Natural killer cell (primary cell): ENCODE results near the gene SMG5. TPM values are rescaled to one million over a fixed set of nuclear protein-coding genes. Genes with fewer than 3 reads are reported as not detected.

Experiments
- ATAC-seq, 3 donors: fragments of 150-1000 bp in 2 of 3; fragments of 200-7000 bp in 1 of 3; cut with Tn5 transposase; 1 replicate in 1 of 3; 2 replicates in 2 of 3; pipeline ENCODE4 v1.10.0; 2021; ENCODE audit warnings: mild to moderate bottlenecking in 2 of 3, moderate library complexity in 2 of 3
- DNase-seq, 2 donors: peaks; one replicate each; pipeline versions ENCODE4 v3.0.0 to v3.0.0-alpha.2; 2013 to 2021; ENCODE audit warnings: mixed read lengths in 1 of 2
- H3K27ac ChIP-seq: one replicate; pipeline ENCODE4 v1.5.1; 2013; ENCODE audit warnings: mild to moderate bottlenecking, low read length
- H3K27me3 ChIP-seq: one replicate; pipeline ENCODE4 v1.6.1; 2013; ENCODE audit warnings: low read length; ENCODE audit not compliant: control insufficient read depth, insufficient read depth
- H3K36me3 ChIP-seq: one replicate; pipeline ENCODE4 v1.6.1; 2013; ENCODE audit warnings: low read length; ENCODE audit not compliant: control insufficient read depth, insufficient read depth
- H3K4me1 ChIP-seq: one replicate; pipeline ENCODE4 v1.6.1; 2013; ENCODE audit warnings: low read length; ENCODE audit not compliant: control insufficient read depth, insufficient read depth
- H3K4me3 ChIP-seq: one replicate; pipeline ENCODE4 v1.5.1; 2013; ENCODE audit warnings: low read length
- H3K9me3 ChIP-seq: one replicate; pipeline ENCODE4 v1.6.1; 2013; ENCODE audit warnings: low read length; ENCODE audit not compliant: control insufficient read depth, insufficient read depth
- H3K27ac Mint-ChIP-seq, 2 donors: one replicate each; pipeline ENCODE4 v1.8.0; 2022; ENCODE audit warnings: mild to moderate bottlenecking in 2 of 2, mixed read lengths in 2 of 2, moderate library complexity in 1 of 2
- H3K27me3 Mint-ChIP-seq, 2 donors: one replicate each; pipeline ENCODE4 v1.8.0; 2022; ENCODE audit warnings: low read depth in 2 of 2, mixed read lengths in 2 of 2
- H3K36me3 Mint-ChIP-seq: one replicate; pipeline ENCODE4 v1.8.0; 2022; ENCODE audit warnings: mixed read lengths
- H3K4me1 Mint-ChIP-seq, 2 donors: one replicate each; pipeline ENCODE4 v1.8.0; 2022; ENCODE audit warnings: mixed read lengths in 2 of 2
- H3K4me3 Mint-ChIP-seq: one replicate; pipeline ENCODE4 v1.8.0; 2022; ENCODE audit warnings: mild to moderate bottlenecking, moderate library complexity, mixed read lengths
- H3K9me3 Mint-ChIP-seq, 2 donors: one replicate each; pipeline ENCODE4 v1.8.0; 2022; ENCODE audit warnings: mixed read lengths in 2 of 2
- WGBS: methylation state at CpG from one replicate; pipeline ENCODE4 v1.1.7; 2013; ENCODE audit warnings: missing lambda C conversion rate; ENCODE audit not compliant: insufficient coverage; 5-methylcytosine and 5-hydroxymethylcytosine counted together
- intact Hi-C: fragments of 100-400 bp; cut with micrococcal nuclease; formaldehyde crosslinking; loops from one replicate; pipeline ENCODE4 v1.14.2; 2022
- total RNA-seq, 4 donors: library from RNA; stranded (reverse); fragments of 120-200 nt in 1 of 4; gene quantifications; one replicate each; pipeline versions ENCODE4 v1.2.3 to v1.2.4, GENCODE V29; 2013 to 2022
- TF ChIP-seq, protein P1 (sequence below): fragments of 200-600 bp; IDR thresholded peaks from one replicate; pipeline ENCODE4 v1.8.0; 2022; ENCODE audit warnings: antibody characterized with exemption

SMG5 gene
- total RNA-seq, 3 donors from 2014 or later (not counting 1 experiment from before 2014, with no cell fraction given): 76.7 to 93.9 (median 87.6) TPM

DNA sequence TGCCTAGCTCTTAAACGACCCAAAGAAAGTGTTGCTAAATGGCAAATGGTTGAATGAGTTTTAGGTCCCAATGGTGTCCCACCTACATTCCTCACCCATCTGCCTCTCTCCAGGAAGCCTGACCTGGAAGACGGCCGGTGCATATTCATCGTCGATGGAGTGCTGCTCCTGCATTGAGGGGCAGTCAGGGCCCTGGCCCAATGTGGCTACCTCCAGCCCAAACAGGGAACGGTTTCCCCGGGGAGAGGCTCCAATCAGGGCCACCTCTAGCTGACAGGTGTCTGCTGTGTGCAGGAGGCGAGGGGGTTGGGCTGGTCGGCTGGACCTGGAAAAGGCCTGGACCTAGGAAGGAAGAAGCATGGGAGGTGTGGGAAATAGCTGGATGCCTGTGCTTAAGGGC lies 11.3 kb upstream of the SMG5 start:
- H3K36me3 ChIP-seq: no peaks in the 10 kb centered on the region
- Mint-ChIP-seq H3K9me3 (no peaks in the 10 kb centered on the region), H3K4me3 (no peak overlapping the region), H3K36me3 (no peaks in the 10 kb centered on the region), H3K27me3 (no peaks in the 10 kb centered on the region), H3K27ac (no peak overlapping the region), H3K4me1 (peaks cover 6 to 32% of the 10 kb centered on the region in 2 donors)
- no peak for ATAC-seq
- 96% methylated on average over 8 of the region's 9 CpGs for WGBS
- no peaks in the 10 kb centered on the region for H3K9me3 ChIP-seq
- TF ChIP-seq, protein P1, sequence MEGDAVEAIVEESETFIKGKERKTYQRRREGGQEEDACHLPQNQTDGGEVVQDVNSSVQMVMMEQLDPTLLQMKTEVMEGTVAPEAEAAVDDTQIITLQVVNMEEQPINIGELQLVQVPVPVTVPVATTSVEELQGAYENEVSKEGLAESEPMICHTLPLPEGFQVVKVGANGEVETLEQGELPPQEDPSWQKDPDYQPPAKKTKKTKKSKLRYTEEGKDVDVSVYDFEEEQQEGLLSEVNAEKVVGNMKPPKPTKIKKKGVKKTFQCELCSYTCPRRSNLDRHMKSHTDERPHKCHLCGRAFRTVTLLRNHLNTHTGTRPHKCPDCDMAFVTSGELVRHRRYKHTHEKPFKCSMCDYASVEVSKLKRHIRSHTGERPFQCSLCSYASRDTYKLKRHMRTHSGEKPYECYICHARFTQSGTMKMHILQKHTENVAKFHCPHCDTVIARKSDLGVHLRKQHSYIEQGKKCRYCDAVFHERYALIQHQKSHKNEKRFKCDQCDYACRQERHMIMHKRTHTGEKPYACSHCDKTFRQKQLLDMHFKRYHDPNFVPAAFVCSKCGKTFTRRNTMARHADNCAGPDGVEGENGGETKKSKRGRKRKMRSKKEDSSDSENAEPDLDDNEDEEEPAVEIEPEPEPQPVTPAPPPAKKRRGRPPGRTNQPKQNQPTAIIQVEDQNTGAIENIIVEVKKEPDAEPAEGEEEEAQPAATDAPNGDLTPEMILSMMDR: no peak
- no peak overlapping the region for H3K4me3 ChIP-seq
- H3K27ac ChIP-seq: no peak overlapping the region
- no peaks in the 10 kb centered on the region for H3K27me3 ChIP-seq
- no peak for DNase-seq
- peaks cover 24% of the 10 kb centered on the region for H3K4me1 ChIP-seq
- intact Hi-C loops: no loop called here

DNA sequence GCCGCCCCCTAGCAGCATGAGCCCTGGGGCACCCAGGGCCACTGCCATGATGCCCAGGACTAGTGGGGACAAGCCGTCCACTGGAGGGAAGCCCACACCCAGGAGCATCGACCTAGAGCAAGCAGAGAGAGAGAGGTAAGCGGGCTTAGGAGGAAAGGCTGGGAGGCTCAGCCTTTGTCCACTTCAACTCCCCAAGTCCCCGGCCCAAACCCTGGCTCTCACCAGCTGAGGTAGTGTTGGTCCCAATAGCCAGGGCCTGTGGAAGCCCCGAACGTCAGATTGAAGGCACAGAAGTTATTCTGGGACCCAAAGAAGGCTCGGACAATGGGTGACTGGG lies 10.4 kb upstream of the SMG5 start:
- Mint-ChIP-seq H3K27me3 (no peaks in the 10 kb centered on the region), H3K36me3 (no peaks in the 10 kb centered on the region), H3K9me3 (no peaks in the 10 kb centered on the region), H3K27ac (peak overlapping the region in 1 of 2 donors; percentile 88), H3K4me3 (peak overlapping the region; percentile 22), H3K4me1 (peaks cover 6 to 32% of the 10 kb centered on the region in 2 donors)
- Histone ChIP-seq H3K4me3 (no peak overlapping the region), H3K9me3 (no peaks in the 10 kb centered on the region), H3K27me3 (no peaks in the 10 kb centered on the region), H3K36me3 (peaks cover 2% of the 10 kb centered on the region), H3K4me1 (peaks cover 24% of the 10 kb centered on the region), H3K27ac (no peak overlapping the region)
- no peak for DNase-seq
- intact Hi-C loops: no loop called here
- ATAC-seq: no peak
- TF ChIP-seq, protein P1: no peak
- WGBS: 100% methylated on average over 8 of the region's 8 CpGs

DNA sequence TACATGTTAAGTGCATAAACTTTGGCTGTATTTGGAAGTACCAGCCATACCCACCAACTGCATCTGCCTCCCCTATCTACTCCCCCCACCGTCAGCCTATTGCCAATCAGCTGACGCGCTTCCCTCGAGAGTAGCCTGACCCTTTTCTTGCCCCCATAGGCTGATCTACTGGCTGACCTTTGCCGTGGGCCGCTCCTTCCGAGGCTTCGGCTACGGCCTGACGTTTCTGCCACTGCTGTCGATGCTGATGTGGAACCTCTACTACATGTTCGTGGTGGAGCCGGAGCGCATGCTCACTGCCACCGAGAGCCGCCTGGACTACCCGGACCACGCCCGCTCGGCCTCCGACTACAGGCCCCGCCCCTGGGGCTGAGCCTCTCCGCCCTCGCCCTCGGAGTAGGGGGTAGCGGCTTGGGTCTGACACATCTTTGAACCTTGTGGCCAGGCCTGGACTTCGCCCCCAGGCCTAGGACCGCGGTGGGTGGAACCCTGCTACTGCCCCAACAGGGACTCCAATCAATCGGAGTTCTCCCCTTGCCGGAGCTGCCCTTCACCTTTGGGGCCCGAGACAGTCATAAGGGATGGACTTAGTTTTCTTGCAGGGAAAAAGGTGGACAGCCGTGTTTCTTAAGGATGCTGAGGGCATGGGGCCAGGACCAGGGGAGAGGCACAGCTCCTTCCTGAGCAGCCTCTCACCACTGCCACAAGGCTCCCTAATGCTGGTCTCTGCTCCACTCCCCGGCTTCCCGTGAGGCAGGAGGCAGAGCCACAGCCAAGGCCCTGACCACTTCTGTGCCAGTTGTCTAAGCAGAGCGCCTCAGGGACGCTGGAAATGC lies 8.8 kb upstream of the SMG5 start:
- WGBS: 53% methylated on average over 37 of the region's 37 CpGs
- H3K4me1 Mint-ChIP-seq: peaks cover 6 to 32% of the 10 kb centered on the region in 2 donors
- DNase-seq: peak in 1 of 2 donors; percentile 52
- Histone ChIP-seq H3K9me3 (no peaks in the 10 kb centered on the region), H3K36me3 (peaks cover 2% of the 10 kb centered on the region), H3K27ac (peak overlapping the region; percentile 8), H3K4me1 (peaks cover 24% of the 10 kb centered on the region), H3K27me3 (no peaks in the 10 kb centered on the region), H3K4me3 (no peak overlapping the region)
- TF ChIP-seq, protein P1: no peak
- no peaks in the 10 kb centered on the region for H3K27me3 Mint-ChIP-seq
- H3K4me3 Mint-ChIP-seq: peak overlapping the region; percentile 80
- intact Hi-C loops: no loop called here
- H3K36me3 Mint-ChIP-seq: no peaks in the 10 kb centered on the region
- peak; percentile 80 to 84 (median 84) for ATAC-seq
- H3K9me3 Mint-ChIP-seq: no peaks in the 10 kb centered on the region
- peak overlapping the region; percentile 61 to 88 for H3K27ac Mint-ChIP-seq

DNA sequence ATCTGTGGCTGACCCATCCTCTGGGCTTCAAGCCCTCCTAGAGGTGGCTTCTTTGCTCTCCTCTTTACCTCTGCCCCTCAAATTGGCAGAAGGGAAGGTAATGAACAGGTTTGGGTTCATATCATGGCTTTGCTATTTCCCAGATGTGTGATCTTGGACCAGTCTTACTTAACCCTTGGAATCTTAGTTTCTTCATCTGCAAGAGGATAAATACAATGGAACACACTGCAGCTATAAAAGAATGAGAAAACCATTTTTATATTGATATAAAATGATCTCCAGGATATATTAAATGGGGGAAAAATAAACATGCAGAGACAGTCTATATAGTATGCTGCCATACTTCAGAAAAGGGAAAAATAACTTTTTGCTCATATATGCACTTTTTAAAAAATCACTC lies 7.2 kb upstream of the SMG5 start:
- no peak overlapping the region for H3K4me3 Mint-ChIP-seq
- no peak overlapping the region for H3K4me3 ChIP-seq
- H3K27ac Mint-ChIP-seq: no peak overlapping the region
- no peaks in the 10 kb centered on the region for H3K9me3 Mint-ChIP-seq
- ATAC-seq: no peak
- no peaks in the 10 kb centered on the region for H3K9me3 ChIP-seq
- H3K36me3 ChIP-seq: peaks cover 2% of the 10 kb centered on the region
- no peak for DNase-seq
- H3K4me1 Mint-ChIP-seq: peaks cover 4 to 20% of the 10 kb centered on the region in 2 donors
- intact Hi-C loops: no loop called here
- H3K27ac ChIP-seq: no peak overlapping the region
- peaks cover 17% of the 10 kb centered on the region for H3K4me1 ChIP-seq
- H3K27me3 Mint-ChIP-seq: no peaks in the 10 kb centered on the region
- no peaks in the 10 kb centered on the region for H3K36me3 Mint-ChIP-seq
- H3K27me3 ChIP-seq: no peaks in the 10 kb centered on the region
- TF ChIP-seq, protein P1: no peak
